Testis (tissue), 2 donors: ENCODE results near the gene VRK1.

ENCODE experiments used
- CTCF ChIP-seq, 3 experiments: fragments of 450-650 bp in 2 of 3; fragments of 200-600 bp in 1 of 3; sonication (generic) in 1 of 3; IDR thresholded peaks; one replicate each; pipeline ENCODE4 v1.5.1; 2016 to 2019; ENCODE audit warnings: antibody characterized with exemption in 3 of 3, mild to moderate bottlenecking in 2 of 3, moderate library complexity in 1 of 3
- POLR2A ChIP-seq: fragments of 450-650 bp; IDR thresholded peaks from one replicate; pipeline ENCODE4 v1.6.1; 2017; ENCODE audit warnings: antibody characterized with exemption, mild to moderate bottlenecking, moderate library complexity

DNA sequence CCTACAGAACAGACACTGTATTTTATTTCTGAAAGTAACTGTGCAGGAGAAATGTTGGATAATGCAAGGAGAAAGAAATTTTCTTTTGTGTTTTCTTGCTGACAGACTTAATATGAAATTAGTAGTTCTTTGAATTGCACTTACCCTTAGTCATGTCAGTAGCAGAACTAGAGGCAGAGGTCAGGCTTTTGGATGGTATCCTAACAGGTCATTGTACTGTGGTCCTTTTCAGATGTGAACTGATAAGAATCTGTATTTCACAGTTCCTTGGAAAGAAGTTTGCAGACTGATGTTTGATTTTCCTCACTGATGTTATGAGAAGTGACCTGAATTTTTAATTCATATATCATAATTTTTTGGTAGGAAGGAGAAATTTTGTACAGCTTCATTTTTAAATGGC, 46.0 kb downstream of the VRK1 start:
- TF ChIP-seq CTCF (IDR thresholded peaks at IDR 0.05): no peak
- TF ChIP-seq POLR2A: no peak
